ENCODE data around the gene CCDC174.
A peak's percentile ranks its signal among the peaks of the same experiment; 100 is the strongest.
"Not testable (repeated sequence)": the region's sequence is repeated elsewhere in the genome, so short reads cannot be mapped to it uniquely, and the experiment has no call there.

CCDC174 gene

GRCh38 chr3:14651440-14652251 lies at the start of gene CCDC174:
CCDC174 (plus strand) TSS chr3:14651762; CDS start chr3:14651837, 75 bp downstream.
- peak; percentile 99 for DNase-seq (ENCODE audit: low read depth)

GRCh38 chr3:14602006-14602803 lies 49.4 kb upstream of the CCDC174 start:
- no peak for DNase-seq (ENCODE audit: low read depth)

GRCh38 chr3:14602804-14603644 lies 48.5 kb upstream of the CCDC174 start:
- DNase-seq (ENCODE audit: low read depth), result no peak

- peak; percentile 79 for DNase-seq (ENCODE audit: low read depth)
Measured at GRCh38 chr3:14605067-14605466, 46.5 kb upstream of the CCDC174 start.

- no peak for DNase-seq (ENCODE audit: low read depth)
Measured at GRCh38 chr3:14605744-14606143, 45.8 kb upstream of the CCDC174 start.

GRCh38 chr3:14606669-14607339 lies 44.8 kb upstream of the CCDC174 start:
- peak; percentile 59 for DNase-seq (ENCODE audit: low read depth)

GRCh38 chr3:14608298-14608697 lies 43.3 kb upstream of the CCDC174 start:
- no peak for DNase-seq (ENCODE audit: low read depth)

GRCh38 chr3:14609058-14609457 lies 42.5 kb upstream of the CCDC174 start:
- DNase-seq (ENCODE audit: low read depth), result not testable (repeated sequence)

- no peak for DNase-seq (ENCODE audit: low read depth)
Measured at GRCh38 chr3:14609506-14609905, 42.1 kb upstream of the CCDC174 start.

- no peak for DNase-seq (ENCODE audit: low read depth)
Measured at GRCh38 chr3:14609941-14610340, 41.6 kb upstream of the CCDC174 start.

- no peak for DNase-seq (ENCODE audit: low read depth)
Measured at GRCh38 chr3:14614189-14614588, 37.4 kb upstream of the CCDC174 start.

GRCh38 chr3:14614862-14615261 lies 36.7 kb upstream of the CCDC174 start:
- DNase-seq (ENCODE audit: low read depth), result no peak

- DNase-seq (ENCODE audit: low read depth), result no peak
Measured at GRCh38 chr3:14616606-14617507, 34.7 kb upstream of the CCDC174 start.

GRCh38 chr3:14617508-14618023 lies 34.0 kb upstream of the CCDC174 start:
- no peak for DNase-seq (ENCODE audit: low read depth)

GRCh38 chr3:14619605-14620004 lies 32.0 kb upstream of the CCDC174 start:
- no peak for DNase-seq (ENCODE audit: low read depth)

GRCh38 chr3:14620512-14620911 lies 31.1 kb upstream of the CCDC174 start:
- no peak for DNase-seq (ENCODE audit: low read depth)

- DNase-seq (ENCODE audit: low read depth), result no peak
Measured at GRCh38 chr3:14621093-14621492, 30.5 kb upstream of the CCDC174 start.

- no peak for DNase-seq (ENCODE audit: low read depth)
Measured at GRCh38 chr3:14622368-14622767, 29.2 kb upstream of the CCDC174 start.

GRCh38 chr3:14623569-14624051 lies 28.0 kb upstream of the CCDC174 start:
- no peak for DNase-seq (ENCODE audit: low read depth)

GRCh38 chr3:14624498-14624897 lies 27.1 kb upstream of the CCDC174 start:
- DNase-seq (ENCODE audit: low read depth), result no peak
